ENCODE results near the gene LIMK2. TPM values are rescaled to one million over a fixed set of nuclear protein-coding genes. Genes with fewer than 3 reads are reported as not detected.

Gene LIMK2
- total RNA-seq, 1 experiment from 2014 or later: 42.5 TPM

DNA sequence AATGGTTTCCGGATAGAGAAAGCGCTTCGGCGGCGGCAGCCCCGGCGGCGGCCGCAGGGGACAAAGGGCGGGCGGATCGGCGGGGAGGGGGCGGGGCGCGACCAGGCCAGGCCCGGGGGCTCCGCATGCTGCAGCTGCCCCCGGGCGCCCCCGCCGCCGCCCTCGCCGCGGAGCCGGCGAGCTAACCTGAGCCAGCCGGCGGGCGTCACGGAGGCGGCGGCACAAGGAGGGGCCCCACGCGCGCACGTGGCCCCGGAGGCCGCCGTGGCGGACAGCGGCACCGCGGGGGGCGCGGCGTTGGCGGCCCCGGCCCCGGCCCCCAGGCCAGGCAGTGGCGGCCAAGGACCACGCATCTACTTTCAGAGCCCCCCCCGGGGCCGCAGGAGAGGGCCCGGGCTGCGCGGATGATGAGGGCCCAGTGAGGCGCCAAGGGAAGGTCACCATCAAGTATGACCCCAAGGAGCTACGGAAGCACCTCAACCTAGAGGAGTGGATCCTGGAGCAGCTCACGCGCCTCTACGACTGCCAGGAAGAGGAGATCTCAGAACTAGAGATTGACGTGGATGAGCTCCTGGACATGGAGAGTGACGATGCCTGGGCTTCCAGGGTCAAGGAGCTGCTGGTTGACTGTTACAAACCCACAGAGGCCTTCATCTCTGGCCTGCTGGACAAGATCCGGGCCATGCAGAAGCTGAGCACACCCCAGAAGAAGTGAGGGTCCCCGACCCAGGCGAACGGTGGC is 64.5 kb downstream of the LIMK2 start:
- Histone ChIP-seq H3K79me2 (ENCODE audit: low read depth) (no peaks in the 10 kb centered on the region), H3K27ac (no peak overlapping the region), H3K9me2 (ENCODE audit: insufficient read depth) (no peaks in the 10 kb centered on the region), H3K4me2 (no peak overlapping the region), H3K9me3 (ENCODE audit: insufficient read depth, low read depth) (no peaks in the 10 kb centered on the region), H3K4me3 (no peak overlapping the region), H3K27me3 (ENCODE audit: insufficient read depth, low read depth) (no peaks in the 10 kb centered on the region), H3K36me3 (ENCODE audit: low read depth) (no peaks in the 10 kb centered on the region), H3K4me1 (replicated peaks; ENCODE audit: insufficient read depth) (peaks cover 41% of the 10 kb centered on the region), H3F3A (ENCODE audit: insufficient read depth, low read depth) (peaks cover 14% of the 10 kb centered on the region; the same call in 1 of the 2 replicates), H2AFZ (no peak overlapping the region), H4K20me1 (ENCODE audit: insufficient read depth) (no peaks in the 10 kb centered on the region)
- intact Hi-C loops (cut with micrococcal nuclease; ENCODE audit: unreplicated experiment): no loop called here
- POLR2A ChIA-PET (ENCODE audit: unreplicated experiment): interaction anchor here (0.7 kb wide), 1 partner anchor 462 kb away, joined by 4 read pairs; no protein-coding TSS in a partner anchor
- no peak for DNase-seq
- TF ChIP-seq CTCF (conservative IDR thresholded peaks at IDR 0.05) (no peak), EZH2 (IDR thresholded peaks at IDR 0.05; ENCODE audit: low read depth) (no peak)
- CTCF ChIA-PET: no interaction called here
- no TSS peak for BruUV-seq (replicated peaks)

- peaks cover 14% of the 10 kb centered on the region; the same call in 1 of the 2 replicates for H3F3A ChIP-seq (ENCODE audit: insufficient read depth, low read depth)
- no peak overlapping the region for H3K4me2 ChIP-seq
- BruUV-seq (replicated peaks): no TSS peak
- intact Hi-C loops (cut with micrococcal nuclease; ENCODE audit: unreplicated experiment): no loop called here
- POLR2A ChIA-PET (ENCODE audit: unreplicated experiment): no interaction called here
- H3K79me2 ChIP-seq (ENCODE audit: low read depth): no peaks in the 10 kb centered on the region
- H3K36me3 ChIP-seq (ENCODE audit: low read depth): no peaks in the 10 kb centered on the region
- CTCF ChIA-PET: no interaction called here
- no peak overlapping the region for H2AFZ ChIP-seq
- H3K27me3 ChIP-seq (ENCODE audit: insufficient read depth, low read depth): no peaks in the 10 kb centered on the region
- no peak overlapping the region for H3K27ac ChIP-seq
- H3K9me2 ChIP-seq (ENCODE audit: insufficient read depth): no peaks in the 10 kb centered on the region
- no peak overlapping the region for H3K4me3 ChIP-seq
- H3K9me3 ChIP-seq (ENCODE audit: insufficient read depth, low read depth): no peaks in the 10 kb centered on the region
- TF ChIP-seq CTCF (conservative IDR thresholded peaks at IDR 0.05) (no peak), EZH2 (IDR thresholded peaks at IDR 0.05; ENCODE audit: low read depth) (no peak)
- H4K20me1 ChIP-seq (ENCODE audit: insufficient read depth): no peaks in the 10 kb centered on the region
- DNase-seq: no peak
- peaks cover 33% of the 10 kb centered on the region for H3K4me1 ChIP-seq (replicated peaks; ENCODE audit: insufficient read depth)
These were observed 65.6 kb downstream of the LIMK2 start for GRCh38 chr22:31277741-31278140.

GRCh38 chr22:31278151-31278621 is 66.1 kb downstream of the LIMK2 start:
- Histone ChIP-seq H3K4me1 (replicated peaks; ENCODE audit: insufficient read depth) (peaks cover 33% of the 10 kb centered on the region), H3K9me3 (ENCODE audit: insufficient read depth, low read depth) (no peaks in the 10 kb centered on the region), H3K4me2 (no peak overlapping the region), H3K36me3 (ENCODE audit: low read depth) (no peaks in the 10 kb centered on the region), H3K9me2 (ENCODE audit: insufficient read depth) (no peaks in the 10 kb centered on the region), H3F3A (ENCODE audit: insufficient read depth, low read depth) (peaks cover 14% of the 10 kb centered on the region; the same call in 1 of the 2 replicates), H3K4me3 (no peak overlapping the region), H2AFZ (no peak overlapping the region), H3K79me2 (ENCODE audit: low read depth) (no peaks in the 10 kb centered on the region), H4K20me1 (ENCODE audit: insufficient read depth) (no peaks in the 10 kb centered on the region), H3K27me3 (ENCODE audit: insufficient read depth, low read depth) (no peaks in the 10 kb centered on the region), H3K27ac (no peak overlapping the region)
- TF ChIP-seq EZH2 (IDR thresholded peaks at IDR 0.05; ENCODE audit: low read depth) (no peak), CTCF (conservative IDR thresholded peaks at IDR 0.05) (no peak)
- ChIA-PET CTCF (no interaction called here), POLR2A (ENCODE audit: unreplicated experiment) (no interaction called here)
- intact Hi-C loops (cut with micrococcal nuclease; ENCODE audit: unreplicated experiment): no loop called here
- no peak for DNase-seq
- BruUV-seq (replicated peaks): no TSS peak
